Neuronal stem cell (in vitro differentiated cells): ENCODE data around the gene ATP5F1E.

Experiments
- DNase-seq: peaks from one replicate; pipeline ENCODE4 v3.0.0-alpha.2; 2013; ENCODE audit warnings: low spot score
- H2AFZ ChIP-seq: one replicate; pipeline ENCODE4 v1.6.1; 2013; ENCODE audit warnings: mild to moderate bottlenecking, low read length, inconsistent platforms
- H2AK5ac ChIP-seq: 2 replicates; pipeline ENCODE4 v1.6.1; 2013; ENCODE audit warnings: low read depth, mild to moderate bottlenecking, inconsistent platforms, low read length, moderate library complexity, mixed read lengths
- H2BK120ac ChIP-seq: 2 replicates; pipeline ENCODE4 v1.6.1; 2013; ENCODE audit warnings: low read depth, mild to moderate bottlenecking, inconsistent platforms, low read length, moderate library complexity, mixed read lengths
- H2BK12ac ChIP-seq: one replicate; pipeline ENCODE4 v1.6.1; 2013; ENCODE audit warnings: low read length, inconsistent platforms
- H2BK15ac ChIP-seq: 2 replicates; pipeline ENCODE4 v1.6.1; 2013; ENCODE audit warnings: mild to moderate bottlenecking, low read length, inconsistent platforms, mixed read lengths
- H2BK5ac ChIP-seq: one replicate; pipeline ENCODE4 v1.6.1; 2013; ENCODE audit warnings: inconsistent platforms, mild to moderate bottlenecking, low read length, moderate library complexity
- H3K14ac ChIP-seq: one replicate; pipeline ENCODE4 v1.6.1; 2013; ENCODE audit warnings: low read length, inconsistent platforms
- H3K18ac ChIP-seq: 2 replicates; pipeline ENCODE4 v1.6.1; 2013; ENCODE audit warnings: low read length, inconsistent platforms
- H3K23ac ChIP-seq: 2 replicates; pipeline ENCODE4 v1.6.1; 2013; ENCODE audit warnings: low read depth, mild to moderate bottlenecking, mixed read lengths, low read length, inconsistent platforms; ENCODE audit not compliant: poor library complexity
- H3K27ac ChIP-seq: replicated peaks from 3 replicates; pipeline ENCODE4 v1.5.1; 2013; ENCODE audit warnings: low read length, inconsistent platforms
- H3K27me3 ChIP-seq, 3 experiments: 2 replicates each; pipeline ENCODE4 v1.6.1; 2013; ENCODE audit warnings: low read length in 3 of 3, mild to moderate bottlenecking in 2 of 3, inconsistent platforms in 1 of 3, low read depth in 1 of 3, mixed read lengths in 1 of 3, moderate library complexity in 1 of 3; ENCODE audit not compliant: control insufficient read depth in 3 of 3, insufficient read depth in 3 of 3
- H3K36me3 ChIP-seq, 2 donors: replicated peaks in 1 of 2; 2 replicates each; pipeline ENCODE4 v1.6.1; 2013; ENCODE audit warnings: low read length in 2 of 2; ENCODE audit not compliant: control insufficient read depth in 2 of 2, insufficient read depth in 2 of 2
- H3K4ac ChIP-seq: 2 replicates; pipeline ENCODE4 v1.6.1; 2013; ENCODE audit warnings: inconsistent platforms, mild to moderate bottlenecking, low read length, moderate library complexity
- H3K4me1 ChIP-seq, 2 donors: 1 replicate in 1 of 2; 2 replicates in 1 of 2; pipeline ENCODE4 v1.6.1; 2013; ENCODE audit warnings: low read length in 2 of 2, low read depth in 1 of 2; ENCODE audit not compliant: control insufficient read depth in 2 of 2, insufficient read depth in 1 of 2
- H3K4me2 ChIP-seq: one replicate; pipeline ENCODE4 v1.6.1; 2013; ENCODE audit warnings: mild to moderate bottlenecking, low read length, inconsistent platforms; ENCODE audit not compliant: insufficient read depth, poor library complexity, severe bottlenecking
- H3K4me3 ChIP-seq, 2 donors: 2 replicates each; pipeline ENCODE4 v1.5.1; 2013; ENCODE audit warnings: low read length in 2 of 2, mild to moderate bottlenecking in 2 of 2, inconsistent platforms in 1 of 2, moderate library complexity in 1 of 2
- H3K79me1 ChIP-seq: one replicate; pipeline ENCODE4 v1.6.1; 2013; ENCODE audit warnings: low read depth, mild to moderate bottlenecking, inconsistent platforms, low read length, moderate library complexity
- H3K9ac ChIP-seq: one replicate; pipeline ENCODE4 v1.6.1; 2013; ENCODE audit warnings: mild to moderate bottlenecking, low read depth, low read length, inconsistent platforms; ENCODE audit not compliant: poor library complexity
- H3K9me3 ChIP-seq, 2 donors: replicated peaks in 1 of 2; 2 replicates each; pipeline versions ENCODE3 to v1.6.1; 2013; ENCODE audit warnings: low read length in 2 of 2, mild to moderate bottlenecking in 2 of 2, inconsistent platforms in 1 of 2, low read depth in 1 of 2, mixed read lengths in 1 of 2, moderate library complexity in 1 of 2; ENCODE audit not compliant: control insufficient read depth in 2 of 2, insufficient read depth in 1 of 2
- H4K8ac ChIP-seq: one replicate; pipeline ENCODE4 v1.6.1; 2013; ENCODE audit warnings: low read depth, mild to moderate bottlenecking, inconsistent platforms, low read length, moderate library complexity
- H4K91ac ChIP-seq: one replicate; pipeline ENCODE4 v1.6.1; 2013; ENCODE audit warnings: low read length, low read depth, mild to moderate bottlenecking, inconsistent platforms; ENCODE audit not compliant: poor library complexity
- WGBS, 2 donors: extraction: QIAGEN DNeasy Blood & Tissue Kit; methylation state at CpG; one replicate each; pipeline ENCODE4 v1.1.7; 2013; ENCODE audit warnings: missing lambda C conversion rate in 2 of 2, mixed read lengths in 1 of 2; ENCODE audit not compliant: insufficient read length in 2 of 2, insufficient replicate concordance in 1 of 2; ENCODE audit errors: extremely low coverage in 2 of 2; 5-methylcytosine and 5-hydroxymethylcytosine counted together

ATP5F1E gene

DNA sequence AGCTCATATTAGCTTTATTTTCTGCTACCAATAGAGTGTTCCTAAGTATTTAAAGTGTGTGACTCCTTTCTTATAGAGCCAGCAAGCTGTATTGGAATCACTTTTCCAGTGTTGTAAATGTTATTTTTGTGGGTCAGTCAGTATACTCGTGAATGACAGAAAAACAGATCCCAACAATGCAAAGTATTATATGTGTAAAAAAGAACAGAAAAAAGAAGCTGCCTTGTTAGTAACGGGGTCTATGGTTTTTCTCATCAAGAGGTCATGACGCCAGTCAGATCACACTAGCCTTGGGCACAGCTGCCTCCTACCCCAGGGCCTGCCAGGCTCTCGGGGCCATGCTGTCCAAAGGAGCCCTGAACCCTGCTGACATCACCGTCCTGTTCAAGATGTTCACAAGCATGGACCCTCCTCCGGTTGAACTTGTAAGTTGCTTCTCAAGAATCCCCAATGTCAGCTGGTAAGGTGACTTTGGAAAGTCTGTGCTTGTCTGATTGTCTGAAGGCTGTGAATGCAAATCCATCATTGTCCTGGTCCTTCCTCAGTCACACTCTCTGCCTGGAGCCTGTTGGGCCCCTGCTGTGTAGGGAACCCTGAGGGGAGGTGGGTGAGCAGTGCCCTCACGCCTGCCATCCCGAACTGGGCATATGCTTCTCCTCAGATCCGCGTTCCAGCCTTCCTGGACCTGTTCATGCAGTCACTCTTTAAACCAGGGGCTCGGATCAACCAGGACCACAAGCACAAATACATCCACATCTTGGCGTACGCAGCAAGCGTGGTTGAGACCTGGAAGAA, 41.3 kb downstream of the ATP5F1E start:
- no peak overlapping the region for H3K14ac ChIP-seq

DNA sequence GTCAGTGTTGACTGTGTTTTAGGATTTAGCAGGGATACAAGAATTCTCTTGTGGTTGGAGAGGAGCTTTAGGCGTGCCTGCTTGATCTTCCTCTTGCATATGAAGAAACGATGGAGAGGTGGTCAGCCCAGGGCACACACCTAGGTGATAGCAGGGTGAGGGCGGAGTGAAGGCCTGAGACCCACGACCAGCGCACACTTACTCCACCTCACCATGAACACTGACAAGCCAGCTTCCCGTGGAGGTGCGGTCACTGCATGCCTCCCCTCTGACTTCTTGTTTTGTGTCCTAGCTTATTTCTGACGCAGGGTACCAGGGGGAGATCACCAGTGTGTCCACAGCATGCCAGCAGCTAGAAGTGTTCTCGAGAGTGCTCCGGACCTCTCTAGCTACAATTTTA, 42.9 kb downstream of the ATP5F1E start:
- H2AFZ ChIP-seq = no peak overlapping the region
- no peak overlapping the region for H2BK120ac ChIP-seq
- H4K8ac ChIP-seq = no peak overlapping the region
- no peaks in the 10 kb centered on the region for H3K27me3 ChIP-seq
- H2BK15ac ChIP-seq = no peak overlapping the region
- no peak overlapping the region for H3K27ac ChIP-seq
- no peak overlapping the region for H4K91ac ChIP-seq
- H3K18ac ChIP-seq = no peak overlapping the region
- no peak overlapping the region for H3K14ac ChIP-seq
- H3K4ac ChIP-seq = no peak overlapping the region
- no peak overlapping the region for H2BK12ac ChIP-seq
- no peak overlapping the region for H3K4me2 ChIP-seq
- no peak overlapping the region for H3K9ac ChIP-seq
- peaks cover 5% of the 10 kb centered on the region for H3K79me1 ChIP-seq
- H3K4me1 ChIP-seq = no peaks in the 10 kb centered on the region
- H2AK5ac ChIP-seq = no peak overlapping the region
- DNase-seq = no peak
- WGBS, 2 donors = no CpG with 5 or more reads among the region's 10 CpGs
- H3K36me3 ChIP-seq = peaks cover 60 to 93% of the 10 kb centered on the region in 2 donors
- H3K23ac ChIP-seq = no peak overlapping the region
- H3K4me3 ChIP-seq = no peak overlapping the region
- H2BK5ac ChIP-seq = no peak overlapping the region
- H3K9me3 ChIP-seq = peaks cover 0 to 1% of the 10 kb centered on the region in 2 donors

More for the DNA sequence above, 41.3 kb downstream of the ATP5F1E start:
- Histone ChIP-seq H3K18ac (no peak overlapping the region), H4K8ac (no peak overlapping the region), H3K23ac (no peak overlapping the region), H3K36me3 (peaks cover 70 to 99% of the 10 kb centered on the region in 2 donors), H2AFZ (no peak overlapping the region), H3K4me1 (no peaks in the 10 kb centered on the region), H3K9ac (no peak overlapping the region), H3K27me3 (no peaks in the 10 kb centered on the region), H3K27ac (no peak overlapping the region), H2BK15ac (no peak overlapping the region), H2BK5ac (no peak overlapping the region), H2BK120ac (no peak overlapping the region), H3K9me3 (peaks cover 0 to 1% of the 10 kb centered on the region in 2 donors), H3K4ac (no peak overlapping the region), H2AK5ac (no peak overlapping the region), H3K4me2 (no peak overlapping the region), H2BK12ac (no peak overlapping the region), H4K91ac (no peak overlapping the region), H3K4me3 (no peak overlapping the region), H3K79me1 (no peaks in the 10 kb centered on the region)
- no peak for DNase-seq
- WGBS, 2 donors = no CpG with 5 or more reads among the region's 14 CpGs

DNA sequence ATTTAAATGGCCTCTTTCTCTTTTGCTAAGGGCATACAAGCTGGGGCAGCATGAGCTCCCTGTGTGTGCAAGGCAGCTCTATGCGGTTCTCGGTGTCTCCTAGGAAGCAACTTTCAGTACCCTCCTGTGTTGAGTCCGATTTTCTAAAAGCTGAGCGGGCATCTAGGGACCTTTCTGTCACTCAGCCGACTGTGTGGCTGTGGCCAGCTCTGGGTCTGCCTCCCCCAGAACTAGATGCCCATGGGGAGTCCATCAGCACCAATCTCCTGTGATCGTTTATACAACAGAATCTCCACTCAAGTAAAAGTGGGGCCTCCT, 43.6 kb downstream of the ATP5F1E start:
- H2BK120ac ChIP-seq = no peak overlapping the region
- no peak overlapping the region for H3K23ac ChIP-seq
- no peak overlapping the region for H2AFZ ChIP-seq
- peaks cover 54 to 90% of the 10 kb centered on the region in 2 donors for H3K36me3 ChIP-seq
- no peaks in the 10 kb centered on the region for H3K27me3 ChIP-seq
- no peak overlapping the region for H3K27ac ChIP-seq
- no peaks in the 10 kb centered on the region for H3K9me3 ChIP-seq
- WGBS, 2 donors = no CpG with 5 or more reads among the region's 6 CpGs
- H2AK5ac ChIP-seq = no peak overlapping the region
- peaks cover 5% of the 10 kb centered on the region for H3K79me1 ChIP-seq
- H3K4ac ChIP-seq = no peak overlapping the region
- no peak overlapping the region for H3K4me2 ChIP-seq
- H2BK5ac ChIP-seq = no peak overlapping the region
- H3K4me3 ChIP-seq = no peak overlapping the region
- no peak overlapping the region for H4K8ac ChIP-seq
- H3K18ac ChIP-seq = no peak overlapping the region
- H3K14ac ChIP-seq = no peak overlapping the region
- no peak overlapping the region for H2BK15ac ChIP-seq
- H3K4me1 ChIP-seq = peaks cover 0 to 2% of the 10 kb centered on the region in 2 donors
- H3K9ac ChIP-seq = no peak overlapping the region
- no peak for DNase-seq
- no peak overlapping the region for H4K91ac ChIP-seq
- no peak overlapping the region for H2BK12ac ChIP-seq

DNA sequence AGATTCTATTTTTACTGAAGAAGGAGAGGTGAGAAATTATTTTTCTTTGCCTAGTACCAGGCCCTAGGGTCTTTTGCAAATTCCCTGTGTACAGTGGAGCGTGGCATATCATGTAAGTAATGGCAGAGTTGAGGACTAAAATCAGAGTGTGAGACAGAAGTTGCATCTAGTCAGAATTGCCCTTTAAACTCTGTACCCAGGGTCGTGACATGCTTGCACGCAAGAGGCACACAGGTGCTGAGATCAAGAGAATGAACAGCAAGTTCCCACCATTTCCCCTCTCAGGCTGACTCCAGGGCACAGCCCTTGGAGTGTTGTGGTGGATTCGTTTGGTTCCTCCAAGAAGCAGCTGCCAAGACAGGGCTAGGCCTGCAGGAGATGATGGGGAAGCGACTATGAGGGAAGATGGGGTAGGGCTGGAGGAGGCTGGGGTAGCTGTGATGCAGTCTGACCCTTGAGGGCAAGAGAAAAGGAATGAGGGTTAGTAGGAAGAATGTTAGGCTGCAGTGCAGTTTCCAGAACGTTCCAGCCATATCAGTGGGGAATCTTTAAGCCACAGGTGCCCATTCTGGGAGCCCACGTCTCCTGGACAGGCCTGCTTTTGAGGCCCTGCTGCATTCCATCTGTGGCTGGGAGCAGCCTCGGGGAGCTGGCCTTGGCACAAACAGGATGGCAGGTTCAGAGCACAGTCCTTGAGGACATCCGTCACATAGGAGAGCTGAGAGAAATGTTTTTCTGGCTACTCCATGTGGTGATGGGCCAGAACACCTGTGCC, 44.2 kb downstream of the ATP5F1E start:
- peaks cover 5% of the 10 kb centered on the region for H3K79me1 ChIP-seq
- no peak overlapping the region for H3K14ac ChIP-seq
- peaks cover 49 to 85% of the 10 kb centered on the region in 2 donors for H3K36me3 ChIP-seq
- peaks cover 0 to 2% of the 10 kb centered on the region in 2 donors for H3K4me1 ChIP-seq
- H2BK12ac ChIP-seq = no peak overlapping the region
- no peak overlapping the region for H3K18ac ChIP-seq
- no peak overlapping the region for H3K4ac ChIP-seq
- H3K9ac ChIP-seq = no peak overlapping the region
- no peak overlapping the region for H3K27ac ChIP-seq
- no peak overlapping the region for H2BK120ac ChIP-seq
- no peaks in the 10 kb centered on the region for H3K27me3 ChIP-seq
- WGBS, 2 donors = no CpG with 5 or more reads among the region's 9 CpGs
- H2BK15ac ChIP-seq = no peak overlapping the region
- no peak overlapping the region for H2AK5ac ChIP-seq
- no peak for DNase-seq
- no peak overlapping the region for H2AFZ ChIP-seq
- H4K91ac ChIP-seq = no peak overlapping the region
- no peak overlapping the region for H3K23ac ChIP-seq
- H3K9me3 ChIP-seq = no peaks in the 10 kb centered on the region
- H3K4me3 ChIP-seq = no peak overlapping the region
- no peak overlapping the region for H4K8ac ChIP-seq
- H2BK5ac ChIP-seq = no peak overlapping the region
- no peak overlapping the region for H3K4me2 ChIP-seq
